C4-2B (cell line): ENCODE results near the gene PTPRM.

ENCODE experiments used
- H3K27ac ChIP-seq: fragments of 450-650 bp; 2 replicates; pipeline ENCODE4 v1.5.1; 2017
- CTCF ChIP-seq: fragments of 450-650 bp; conservative IDR thresholded peaks from 2 replicates; pipeline ENCODE4 v1.5.1; 2017; ENCODE audit warnings: mild to moderate bottlenecking
- ZFX ChIP-seq: fragments of 450-650 bp; IDR thresholded peaks from 2 replicates; pipeline ENCODE4 v1.6.1; 2017

PTPRM gene

GRCh38 chr18:7607540-7608173 lies 40.5 kb downstream of the PTPRM start:
- H3K27ac ChIP-seq: no peak overlapping the region
- TF ChIP-seq CTCF (no peak), ZFX (no peak)

- no peak overlapping the region for H3K27ac ChIP-seq
- TF ChIP-seq ZFX: no peak
- no peak for TF ChIP-seq CTCF
Observed at GRCh38 chr18:7608174-7608550, 41.0 kb downstream of the PTPRM start.

GRCh38 chr18:7608781-7609201 lies 41.7 kb downstream of the PTPRM start:
- no peak overlapping the region for H3K27ac ChIP-seq
- TF ChIP-seq CTCF: no peak
- no peak for TF ChIP-seq ZFX

- TF ChIP-seq ZFX (no peak), CTCF (no peak)
- H3K27ac ChIP-seq: no peak overlapping the region
Observed at GRCh38 chr18:7609617-7610016, 42.5 kb downstream of the PTPRM start.

GRCh38 chr18:7614042-7614441 lies 46.9 kb downstream of the PTPRM start:
- TF ChIP-seq ZFX (no peak), CTCF (no peak)
- no peak overlapping the region for H3K27ac ChIP-seq

- TF ChIP-seq CTCF (no peak), ZFX (no peak)
- H3K27ac ChIP-seq: no peak overlapping the region
Observed at GRCh38 chr18:7615840-7616239, 48.7 kb downstream of the PTPRM start.

GRCh38 chr18:7616661-7617060 lies 49.5 kb downstream of the PTPRM start:
- TF ChIP-seq ZFX: no peak
- no peak for TF ChIP-seq CTCF
- H3K27ac ChIP-seq: no peak overlapping the region
